CD14-positive monocyte (primary cell): Measurements from ENCODE around the gene FRMPD1. TPM values are rescaled to one million over a fixed set of nuclear protein-coding genes. Genes with fewer than 3 reads are reported as not detected.

Source experiments
- DNase-seq, 3 donors: peaks; one replicate each; pipeline ENCODE4 v3.0.0-alpha.2; 2011 to 2022
- H2AFZ ChIP-seq: 2 replicates; pipeline ENCODE4 v1.6.0; 2012; ENCODE audit warnings: mild to moderate bottlenecking, low read depth, low read length, inconsistent platforms; ENCODE audit not compliant: insufficient read depth, poor library complexity, severe bottlenecking
- H3K27ac ChIP-seq, 2 donors: 1 replicate in 1 of 2; 2 replicates in 1 of 2; pipeline ENCODE4 v1.5.1; 2012 to 2013; ENCODE audit warnings: low read length in 2 of 2, control low read depth in 1 of 2, inconsistent platforms in 1 of 2, low read depth in 1 of 2, mild to moderate bottlenecking in 1 of 2
- H3K27me3 ChIP-seq, 2 donors: one replicate each; pipeline versions ENCODE4 v1.6.0 to v1.6.1; 2011 to 2013; ENCODE audit warnings: low read length in 2 of 2; ENCODE audit not compliant: control insufficient read depth in 2 of 2, insufficient read depth in 2 of 2
- H3K36me3 ChIP-seq, 2 donors: replicated peaks in 1 of 2; 1 replicate in 1 of 2; 2 replicates in 1 of 2; pipeline versions ENCODE4 v1.5.1 to v1.6.1; 2012 to 2013; ENCODE audit warnings: low read length in 2 of 2, control low read depth in 1 of 2, inconsistent platforms in 1 of 2, mild to moderate bottlenecking in 1 of 2; ENCODE audit not compliant: insufficient read depth in 2 of 2, control insufficient read depth in 1 of 2
- H3K4me1 ChIP-seq, 2 donors: 1 replicate in 1 of 2; 2 replicates in 1 of 2; pipeline versions ENCODE4 v1.5.1 to v1.6.1; 2012 to 2013; ENCODE audit warnings: low read length in 2 of 2, control low read depth in 1 of 2, inconsistent platforms in 1 of 2, mild to moderate bottlenecking in 1 of 2, moderate library complexity in 1 of 2; ENCODE audit not compliant: insufficient read depth in 2 of 2, control insufficient read depth in 1 of 2
- H3K4me2 ChIP-seq: replicated peaks from 2 replicates; pipeline ENCODE3; 2012; ENCODE audit warnings: low read length, moderate library complexity, mild to moderate bottlenecking; ENCODE audit not compliant: poor library complexity, severe bottlenecking; ENCODE audit errors: extremely low read depth
- H3K4me3 ChIP-seq, 3 experiments: fragments of 200-600 bp in 1 of 3; sonication (generic) in 1 of 3; replicated peaks in 1 of 3; 1 replicate in 2 of 3; 2 replicates in 1 of 3; pipeline ENCODE4 v1.5.1; 2011 to 2013; ENCODE audit warnings: low read length in 3 of 3, mild to moderate bottlenecking in 3 of 3, control low read depth in 2 of 3, low read depth in 2 of 3, inconsistent platforms in 1 of 3, moderate library complexity in 1 of 3
- H3K79me2 ChIP-seq: 2 replicates; pipeline ENCODE4 v1.6.0; 2012; ENCODE audit warnings: mild to moderate bottlenecking, control low read depth, inconsistent platforms, low read length, moderate library complexity; ENCODE audit not compliant: insufficient read depth
- H3K9ac ChIP-seq: 2 replicates; pipeline ENCODE4 v1.6.0; 2017; ENCODE audit warnings: low read length, mild to moderate bottlenecking; ENCODE audit not compliant: insufficient read depth, poor library complexity, severe bottlenecking
- H3K9me3 ChIP-seq, 2 donors: replicated peaks in 1 of 2; 1 replicate in 1 of 2; 2 replicates in 1 of 2; pipeline versions ENCODE4 v1.5.1 to v1.6.1; 2012 to 2013; ENCODE audit warnings: low read length in 2 of 2, control low read depth in 1 of 2; ENCODE audit not compliant: control insufficient read depth in 1 of 2, insufficient read depth in 1 of 2
- H4K20me1 ChIP-seq: 2 replicates; pipeline ENCODE4 v1.6.0; 2012; ENCODE audit warnings: mild to moderate bottlenecking, low read length, control low read depth, moderate library complexity; ENCODE audit not compliant: insufficient read depth
- H3K27ac Mint-ChIP-seq, 7 donors: one replicate each; pipeline ENCODE4 v1.8.0; 2020; ENCODE audit warnings: mild to moderate bottlenecking in 7 of 7, mixed read lengths in 7 of 7, moderate library complexity in 6 of 7, inconsistent platforms in 2 of 7
- H3K27me3 Mint-ChIP-seq, 3 donors: one replicate each; pipeline ENCODE4 v1.8.0; 2021 to 2022; ENCODE audit warnings: low read depth in 3 of 3, mild to moderate bottlenecking in 3 of 3, mixed read lengths in 3 of 3, moderate library complexity in 3 of 3, inconsistent platforms in 1 of 3
- H3K36me3 Mint-ChIP-seq, 2 donors: one replicate each; pipeline ENCODE4 v1.8.0; 2020; ENCODE audit warnings: mixed read lengths in 2 of 2, inconsistent platforms in 1 of 2, mild to moderate bottlenecking in 1 of 2
- H3K4me1 Mint-ChIP-seq: one replicate; pipeline ENCODE4 v1.8.0; 2020; ENCODE audit warnings: mild to moderate bottlenecking, mixed read lengths
- H3K4me3 Mint-ChIP-seq, 2 donors: one replicate each; pipeline ENCODE4 v1.8.0; 2020; ENCODE audit warnings: mild to moderate bottlenecking in 2 of 2, mixed read lengths in 2 of 2, moderate library complexity in 1 of 2
- H3K9me3 Mint-ChIP-seq, 7 donors: one replicate each; pipeline ENCODE4 v1.8.0; 2020 to 2022; ENCODE audit warnings: mixed read lengths in 7 of 7, mild to moderate bottlenecking in 6 of 7, moderate library complexity in 6 of 7, inconsistent platforms in 2 of 7
- CTCF ChIP-seq: fragments of 200-600 bp; IDR thresholded peaks from one replicate; pipeline ENCODE4 v1.8.0; 2022; ENCODE audit warnings: antibody characterized with exemption, mild to moderate bottlenecking
- WGBS: methylation state at CpG from one replicate; pipeline ENCODE4 v1.1.5; 2013; ENCODE audit warnings: missing lambda C conversion rate; ENCODE audit not compliant: insufficient coverage; 5-methylcytosine and 5-hydroxymethylcytosine counted together
- intact Hi-C, 2 donors: fragments of 100-400 bp; cut with micrococcal nuclease; formaldehyde crosslinking; loops; one replicate each; pipeline versions ENCODE4 v1.15.0 to v1.15.1; 2023
- polyA plus RNA-seq, 3 donors: library from polyadenylated mRNA; depleted of rRNA in 1 of 3; unstranded in 2 of 3; stranded (reverse) in 1 of 3; fragments of 300-500 nt in 2 of 3; fragments of >200 nt in 1 of 3; fragmentation: Illumina TruSeq in 2 of 3; gene quantifications; 1 replicate in 2 of 3; 2 replicates in 1 of 3; pipeline ENCODE4 v1.2.3, GENCODE V29; 2012 to 2021

FRMPD1 gene
- polyA plus RNA-seq, 3 donors: 0.03 TPM; not detected in 2

- Histone ChIP-seq H3K4me2 (no peak overlapping the region), H3K9ac (no peak overlapping the region), H4K20me1 (no peaks in the 10 kb centered on the region), H3K79me2 (no peaks in the 10 kb centered on the region), H3K4me1 (no peaks in the 10 kb centered on the region), H3K27me3 (peaks cover 3 to 5% of the 10 kb centered on the region in 2 donors), H3K36me3 (no peaks in the 10 kb centered on the region), H2AFZ (no peak overlapping the region), H3K4me3 (no peak overlapping the region), H3K9me3 (no peaks in the 10 kb centered on the region), H3K27ac (no peak overlapping the region)
- DNase-seq: no peak
- H3K9me3 Mint-ChIP-seq: no peaks in the 10 kb centered on the region
- no peak overlapping the region for H3K4me3 Mint-ChIP-seq
- TF ChIP-seq CTCF: no peak
- no peaks in the 10 kb centered on the region for H3K36me3 Mint-ChIP-seq
- WGBS: no CpG with 5 or more reads among the region's 6 CpGs
- H3K27ac Mint-ChIP-seq: no peak overlapping the region
- no peaks in the 10 kb centered on the region for H3K4me1 Mint-ChIP-seq
- intact Hi-C loops: no loop called here
- H3K27me3 Mint-ChIP-seq: peaks cover 5 to 19% (median 13%) of the 10 kb centered on the region in 3 donors
Observed at GRCh38 chr9:37611014-37611413, 39.7 kb upstream of the FRMPD1 start.

GRCh38 chr9:37611961-37612360 lies 38.8 kb upstream of the FRMPD1 start:
- intact Hi-C loops: no loop called here
- WGBS: no CpG with 5 or more reads among the region's 1 CpG

More at GRCh38 chr9:37611961-37612360, 38.8 kb upstream of the FRMPD1 start:
- no peaks in the 10 kb centered on the region for H3K9me3 ChIP-seq
- H4K20me1 ChIP-seq: no peaks in the 10 kb centered on the region
- H3K27ac ChIP-seq: no peak overlapping the region
- Mint-ChIP-seq H3K36me3 (no peaks in the 10 kb centered on the region), H3K4me1 (no peaks in the 10 kb centered on the region), H3K27ac (no peak overlapping the region), H3K27me3 (peaks cover 3 to 19% (median 10%) of the 10 kb centered on the region in 3 donors), H3K9me3 (no peaks in the 10 kb centered on the region), H3K4me3 (no peak overlapping the region)
- no peak overlapping the region for H2AFZ ChIP-seq
- DNase-seq: no peak
- TF ChIP-seq CTCF: no peak
- no peak overlapping the region for H3K4me2 ChIP-seq
- no peaks in the 10 kb centered on the region for H3K79me2 ChIP-seq
- no peaks in the 10 kb centered on the region for H3K4me1 ChIP-seq
- H3K27me3 ChIP-seq: peaks cover 3 to 5% of the 10 kb centered on the region in 2 donors
- no peak overlapping the region for H3K9ac ChIP-seq
- no peak overlapping the region for H3K4me3 ChIP-seq
- no peaks in the 10 kb centered on the region for H3K36me3 ChIP-seq
